Spleen (tissue), 11 donors: Measurements from ENCODE around the gene KCNC3. TPM values are rescaled to one million over a fixed set of nuclear protein-coding genes. Genes with fewer than 3 reads are reported as not detected.

Experiments
- DNase-seq: peaks from one replicate; pipeline ENCODE4 v3.0.0-alpha.2; 2020
- H3K27ac ChIP-seq, 8 donors: fragments of 200-600 bp; sonication (generic) in 7 of 8; 1 replicate in 4 of 8; 2 replicates in 4 of 8; pipeline versions ENCODE4 v1.5.0 to v1.8.0; 2016 to 2021; ENCODE audit warnings: inconsistent platforms in 4 of 8, mild to moderate bottlenecking in 4 of 8, moderate library complexity in 1 of 8
- H3K27me3 ChIP-seq, 7 donors: fragments of 200-600 bp; sonication (generic) in 6 of 7; replicated peaks in 1 of 7; 1 replicate in 4 of 7; 2 replicates in 3 of 7; pipeline versions ENCODE4 v1.5.0 to v1.8.0; 2016 to 2021; ENCODE audit warnings: inconsistent platforms in 3 of 7, mild to moderate bottlenecking in 1 of 7
- H3K36me3 ChIP-seq, 6 donors: fragments of 200-600 bp; sonication (generic) in 5 of 6; 1 replicate in 4 of 6; 2 replicates in 2 of 6; pipeline versions ENCODE4 v1.5.0 to v1.8.0; 2016 to 2021; ENCODE audit warnings: inconsistent platforms in 2 of 6
- H3K4me1 ChIP-seq, 6 donors: fragments of 200-600 bp; sonication (generic) in 5 of 6; 1 replicate in 3 of 6; 2 replicates in 3 of 6; pipeline versions ENCODE4 v1.5.0 to v1.8.0; 2016 to 2021; ENCODE audit warnings: inconsistent platforms in 3 of 6
- H3K4me3 ChIP-seq, 8 donors: fragments of 200-600 bp; sonication (generic) in 7 of 8; 1 replicate in 4 of 8; 2 replicates in 4 of 8; pipeline versions ENCODE4 v1.5.0 to v1.8.0; 2016 to 2021; ENCODE audit warnings: inconsistent platforms in 4 of 8, mild to moderate bottlenecking in 4 of 8, moderate library complexity in 2 of 8
- H3K9me3 ChIP-seq, 8 donors: fragments of 200-600 bp; sonication (generic) in 7 of 8; 1 replicate in 4 of 8; 2 replicates in 4 of 8; pipeline versions ENCODE4 v1.5.0 to v1.8.0; 2016 to 2021; ENCODE audit warnings: inconsistent platforms in 4 of 8
- POLR2A ChIP-seq, 3 donors: fragments of 450-650 bp; IDR thresholded peaks; one replicate each; pipeline ENCODE4 v1.5.1; 2017; ENCODE audit warnings: antibody characterized with exemption in 3 of 3, mild to moderate bottlenecking in 1 of 3
- POLR2AphosphoS5 ChIP-seq, 3 donors: sonication (generic); formaldehyde crosslinking; IDR thresholded peaks; one replicate each; pipeline ENCODE4 v1.5.1; 2017; ENCODE audit warnings: antibody characterized with exemption in 3 of 3
- WGBS, 5 donors: extraction: QIAGEN DNeasy Blood & Tissue Kit in 3 of 5; methylation state at CpG; one replicate each; pipeline versions ENCODE4 v1.1.5 to v1.1.7; 2013 to 2018; 5-methylcytosine and 5-hydroxymethylcytosine counted together
- intact Hi-C: fragments of 100-400 bp; cut with DNase I; formaldehyde crosslinking; loops from one replicate; pipeline ENCODE4 v1.15.0; 2023; ENCODE audit warnings: low total_unique reads
- polyA plus RNA-seq, 3 donors: library from polyadenylated mRNA; stranded (reverse); fragments of 200-250 nt; gene quantifications; one replicate each; pipeline ENCODE4 v1.2.1, GENCODE V29; 2013
- total RNA-seq, 7 donors: library from RNA; depleted of rRNA in 3 of 7; stranded (reverse); fragments of >200 nt in 3 of 7; fragmentation: NEBNext Ultra II Directional in 4 of 7; extraction: Animal tissue kit (Norgen Biotek cat#: 25700) in 4 of 7; gene quantifications; one replicate each; pipeline versions ENCODE4 v1.1.0 to v1.2.1, GENCODE V29; 2016 to 2021
- TF ChIP-seq, protein P1 (sequence below), 11 experiments: fragments of 200-600 bp in 7 of 11; fragments of 450-650 bp in 4 of 11; sonication (generic) in 4 of 11; IDR thresholded peaks in 8 of 11; conservative IDR thresholded peaks in 3 of 11; 1 replicate in 7 of 11; 2 replicates in 4 of 11; pipeline versions ENCODE4 v1.4.0 to v1.8.0; 2016 to 2021; ENCODE audit warnings: antibody characterized with exemption in 11 of 11, inconsistent platforms in 4 of 11, mild to moderate bottlenecking in 1 of 11
- donor health status: healthy with polysubstance abuse.
- donor health status: DM: no; HTN: no; CAD: no; lungs with moderate emphysema.
- donor health status: DM: no; HTN: no; CAD: no.
- donor health status: Bipolar disorder and iron deficiency.
- donor health status: healthy.
- donor health status: DM: no; HTN: no; CAD: no.
- donor health status: DM: yes; HTN: yes; CAD: no.

KCNC3 gene
- total and polyA plus RNA-seq, 10 donors, result 0.72 to 20.8 (median 5.2) TPM

- peaks cover 0 to 9% (median 0%) of the 10 kb centered on the region in 8 donors for H3K9me3 ChIP-seq
- H3K4me3 ChIP-seq, result no peak overlapping the region
- peaks cover 0 to 56% (median 27%) of the 10 kb centered on the region in 7 donors for H3K27me3 ChIP-seq
- WGBS, 5 donors, result 92 to 95% (median 94%) methylated on average over 46 to 55 of the region's 55 CpGs
- H3K27ac ChIP-seq, result no peak overlapping the region
- TF ChIP-seq POLR2AphosphoS5 (IDR thresholded peaks at IDR 0.05) (no peak), POLR2A (IDR thresholded peaks at IDR 0.05) (no peak)
- TF ChIP-seq, protein P1, sequence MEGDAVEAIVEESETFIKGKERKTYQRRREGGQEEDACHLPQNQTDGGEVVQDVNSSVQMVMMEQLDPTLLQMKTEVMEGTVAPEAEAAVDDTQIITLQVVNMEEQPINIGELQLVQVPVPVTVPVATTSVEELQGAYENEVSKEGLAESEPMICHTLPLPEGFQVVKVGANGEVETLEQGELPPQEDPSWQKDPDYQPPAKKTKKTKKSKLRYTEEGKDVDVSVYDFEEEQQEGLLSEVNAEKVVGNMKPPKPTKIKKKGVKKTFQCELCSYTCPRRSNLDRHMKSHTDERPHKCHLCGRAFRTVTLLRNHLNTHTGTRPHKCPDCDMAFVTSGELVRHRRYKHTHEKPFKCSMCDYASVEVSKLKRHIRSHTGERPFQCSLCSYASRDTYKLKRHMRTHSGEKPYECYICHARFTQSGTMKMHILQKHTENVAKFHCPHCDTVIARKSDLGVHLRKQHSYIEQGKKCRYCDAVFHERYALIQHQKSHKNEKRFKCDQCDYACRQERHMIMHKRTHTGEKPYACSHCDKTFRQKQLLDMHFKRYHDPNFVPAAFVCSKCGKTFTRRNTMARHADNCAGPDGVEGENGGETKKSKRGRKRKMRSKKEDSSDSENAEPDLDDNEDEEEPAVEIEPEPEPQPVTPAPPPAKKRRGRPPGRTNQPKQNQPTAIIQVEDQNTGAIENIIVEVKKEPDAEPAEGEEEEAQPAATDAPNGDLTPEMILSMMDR (IDR thresholded peaks at IDR 0.05 in 8 of 11, conservative IDR thresholded peaks at IDR 0.05 in 3 of 11), result no peak
- no peak for DNase-seq
- H3K4me1 ChIP-seq, result peaks cover 5 to 30% (median 17%) of the 10 kb centered on the region in 6 donors
- H3K36me3 ChIP-seq, result peaks cover 0 to 11% (median 0%) of the 10 kb centered on the region in 6 donors
- intact Hi-C loops, result no loop called here
Measured at GRCh38 chr19:50322931-50323781, 6.0 kb downstream of the KCNC3 start.

- H3K9me3 ChIP-seq, result peaks cover 0 to 7% (median 0%) of the 10 kb centered on the region in 8 donors
- WGBS, 5 donors, result 79 to 85% (median 80%) methylated on average over 12 of the region's 12 CpGs
- H3K27me3 ChIP-seq, result peaks cover 0 to 52% (median 17%) of the 10 kb centered on the region in 7 donors
- TF ChIP-seq POLR2A (IDR thresholded peaks at IDR 0.05), result no peak
- TF ChIP-seq POLR2AphosphoS5 (IDR thresholded peaks at IDR 0.05), result no peak
- TF ChIP-seq, protein P1 (IDR thresholded peaks at IDR 0.05 in 8 of 11, conservative IDR thresholded peaks at IDR 0.05 in 3 of 11), result no peak
- H3K27ac ChIP-seq, result no peak overlapping the region
- peaks cover 0 to 11% (median 0%) of the 10 kb centered on the region in 6 donors for H3K36me3 ChIP-seq
- H3K4me1 ChIP-seq, result peaks cover 5 to 22% (median 14%) of the 10 kb centered on the region in 6 donors
- peak; percentile 50 for DNase-seq
- intact Hi-C loops, result no loop called here
- no peak overlapping the region for H3K4me3 ChIP-seq
Measured at GRCh38 chr19:50322234-50322633, 6.9 kb downstream of the KCNC3 start.

- H3K4me1 ChIP-seq, result peaks cover 5 to 18% (median 14%) of the 10 kb centered on the region in 6 donors
- H3K9me3 ChIP-seq, result peaks cover 0 to 7% (median 0%) of the 10 kb centered on the region in 8 donors
- H3K4me3 ChIP-seq, result no peak overlapping the region
- peaks cover 0 to 11% (median 0%) of the 10 kb centered on the region in 6 donors for H3K36me3 ChIP-seq
- TF ChIP-seq POLR2A (IDR thresholded peaks at IDR 0.05) (no peak), POLR2AphosphoS5 (IDR thresholded peaks at IDR 0.05) (no peak)
- TF ChIP-seq, protein P1 (IDR thresholded peaks at IDR 0.05 in 8 of 11, conservative IDR thresholded peaks at IDR 0.05 in 3 of 11), result no peak
- WGBS, 5 donors, result 65 to 85% (median 82%) methylated on average over 4 of the region's 4 CpGs
- no peak for DNase-seq
- intact Hi-C loops, result no loop called here
- peaks cover 0 to 52% (median 13%) of the 10 kb centered on the region in 7 donors for H3K27me3 ChIP-seq
- H3K27ac ChIP-seq, result no peak overlapping the region
Measured at GRCh38 chr19:50321831-50322230, 7.3 kb downstream of the KCNC3 start.

- TF ChIP-seq POLR2AphosphoS5 (IDR thresholded peaks at IDR 0.05) (no peak), POLR2A (IDR thresholded peaks at IDR 0.05) (no peak)
- TF ChIP-seq, protein P1 (IDR thresholded peaks at IDR 0.05 in 8 of 11, conservative IDR thresholded peaks at IDR 0.05 in 3 of 11), result no peak
- no peak overlapping the region for H3K4me3 ChIP-seq
- peaks cover 0 to 13% (median 3%) of the 10 kb centered on the region in 6 donors for H3K4me1 ChIP-seq
- no peak overlapping the region for H3K27ac ChIP-seq
- peaks cover 0 to 52% (median 3%) of the 10 kb centered on the region in 7 donors for H3K27me3 ChIP-seq
- no peak for DNase-seq
- intact Hi-C loops, result no loop called here
- WGBS, 5 donors, result 87 to 94% (median 89%) methylated on average over 20 of the region's 20 CpGs
- H3K9me3 ChIP-seq, result peaks cover 0 to 2% (median 0%) of the 10 kb centered on the region in 8 donors
- H3K36me3 ChIP-seq, result peaks cover 0 to 11% (median 0%) of the 10 kb centered on the region in 6 donors
Measured at GRCh38 chr19:50320596-50320995, 8.6 kb downstream of the KCNC3 start.
